ENCODE measurements around the gene ZDHHC24.

DNA sequence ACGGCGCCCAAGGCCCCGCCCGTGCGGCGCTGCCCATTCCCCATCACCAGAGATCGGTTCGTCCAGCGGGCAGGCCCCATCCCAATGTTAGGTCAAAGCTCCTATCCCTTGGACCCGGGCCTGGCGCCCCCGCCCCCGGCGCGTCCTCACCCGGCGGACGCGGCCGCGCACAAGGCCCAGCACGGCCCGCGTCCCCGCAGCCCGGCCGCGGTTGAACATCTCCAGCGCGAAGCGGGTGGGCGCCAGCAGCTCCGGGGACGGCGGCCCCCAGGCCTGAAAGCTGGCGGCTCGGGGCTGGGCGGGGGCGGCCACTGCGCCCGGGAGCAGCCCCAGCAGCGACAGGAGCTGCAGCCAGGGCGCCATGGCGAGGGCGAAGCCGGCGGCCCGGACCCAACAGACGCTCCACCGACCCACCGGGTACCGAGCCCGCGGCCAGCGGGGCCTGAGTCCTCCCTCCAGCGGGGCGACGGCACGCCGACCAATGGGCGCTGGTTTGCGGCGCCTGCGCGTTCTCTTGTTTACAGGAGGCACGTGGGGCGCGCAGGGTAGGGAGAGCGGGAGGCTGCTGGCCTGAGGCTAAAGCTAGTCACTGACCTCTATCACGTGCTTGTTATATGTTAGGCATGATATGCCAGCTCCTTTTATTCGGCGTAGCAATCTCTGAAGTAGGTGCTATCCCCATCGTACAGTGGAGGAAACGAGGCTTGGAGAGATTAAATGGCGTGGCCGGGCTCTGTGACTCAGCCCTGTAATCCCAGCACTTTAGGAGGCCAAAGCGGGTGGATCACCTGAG, 22.5 kb upstream of the ZDHHC24 start, which contains the start of gene CTSF:
- TF ChIP-seq POLR2A (IDR thresholded peaks at IDR 0.05; ENCODE audit: low read length) (no peak), GATA1 (IDR thresholded peaks at IDR 0.05; ENCODE audit: low read depth, low read length) (no peak)

Measured in erythroblast (primary cell).